ENCODE measurements around the gene CCDC12.

DNA sequence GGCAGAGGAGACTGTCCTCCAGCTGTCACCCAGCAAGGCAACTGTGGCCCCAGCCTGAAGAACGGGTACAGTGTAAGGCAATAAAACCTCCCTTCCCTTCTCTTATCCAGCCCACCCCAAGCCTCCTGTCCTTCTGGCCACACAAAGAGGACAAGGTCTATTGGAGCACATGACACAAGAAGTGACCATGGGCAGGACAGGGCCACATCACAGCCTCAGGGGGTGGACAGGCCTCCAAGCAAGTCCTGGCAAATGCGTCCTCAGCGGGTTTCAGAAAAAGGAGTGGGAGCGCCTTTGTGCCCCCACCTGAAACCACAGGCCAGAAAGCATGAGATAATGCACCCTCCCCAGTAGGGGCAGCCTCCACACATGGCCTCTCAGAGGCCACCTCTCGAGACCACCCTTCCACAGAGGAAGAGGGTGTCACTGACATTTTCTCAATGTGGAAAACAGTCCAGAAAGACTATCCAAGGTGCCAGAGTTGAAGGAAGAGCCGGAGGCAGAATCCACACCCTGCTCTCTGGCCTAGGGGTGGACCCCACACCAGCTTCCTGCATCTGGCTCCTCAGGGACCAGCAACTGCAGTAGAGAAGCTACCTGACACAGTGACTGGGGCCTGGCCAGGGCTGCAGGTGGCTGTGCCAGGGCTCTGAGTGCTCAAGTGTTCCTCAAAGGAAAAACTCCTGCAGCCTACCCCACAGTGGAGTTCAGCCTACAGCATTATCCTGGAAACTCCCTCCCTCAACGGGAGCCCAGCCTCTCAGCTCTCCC, 43.9 kb downstream of the CCDC12 start:
- TF ChIP-seq, protein P1, sequence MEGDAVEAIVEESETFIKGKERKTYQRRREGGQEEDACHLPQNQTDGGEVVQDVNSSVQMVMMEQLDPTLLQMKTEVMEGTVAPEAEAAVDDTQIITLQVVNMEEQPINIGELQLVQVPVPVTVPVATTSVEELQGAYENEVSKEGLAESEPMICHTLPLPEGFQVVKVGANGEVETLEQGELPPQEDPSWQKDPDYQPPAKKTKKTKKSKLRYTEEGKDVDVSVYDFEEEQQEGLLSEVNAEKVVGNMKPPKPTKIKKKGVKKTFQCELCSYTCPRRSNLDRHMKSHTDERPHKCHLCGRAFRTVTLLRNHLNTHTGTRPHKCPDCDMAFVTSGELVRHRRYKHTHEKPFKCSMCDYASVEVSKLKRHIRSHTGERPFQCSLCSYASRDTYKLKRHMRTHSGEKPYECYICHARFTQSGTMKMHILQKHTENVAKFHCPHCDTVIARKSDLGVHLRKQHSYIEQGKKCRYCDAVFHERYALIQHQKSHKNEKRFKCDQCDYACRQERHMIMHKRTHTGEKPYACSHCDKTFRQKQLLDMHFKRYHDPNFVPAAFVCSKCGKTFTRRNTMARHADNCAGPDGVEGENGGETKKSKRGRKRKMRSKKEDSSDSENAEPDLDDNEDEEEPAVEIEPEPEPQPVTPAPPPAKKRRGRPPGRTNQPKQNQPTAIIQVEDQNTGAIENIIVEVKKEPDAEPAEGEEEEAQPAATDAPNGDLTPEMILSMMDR (IDR thresholded peaks at IDR 0.05), result no peak
- no peak for TF ChIP-seq POLR2A (IDR thresholded peaks at IDR 0.05)

All from sigmoid colon (tissue), 3 donors.